H9 (cell line): Measurements from ENCODE around the gene SMPX. TPM values are rescaled to one million over a fixed set of nuclear protein-coding genes. Genes with fewer than 3 reads are reported as not detected.

Experiments used
- DNase-seq: peaks from one replicate; pipeline ENCODE4 v3.0.0-alpha.2; 2017
- H2AFZ ChIP-seq: one replicate; pipeline ENCODE4 v1.6.1; 2013; ENCODE audit warnings: mild to moderate bottlenecking, low read length, control low read depth, moderate library complexity
- H2AK5ac ChIP-seq: 2 replicates; pipeline ENCODE4 v1.6.1; 2013; ENCODE audit warnings: low read length, control low read depth, mixed read lengths; ENCODE audit not compliant: insufficient read length
- H2BK120ac ChIP-seq: one replicate; pipeline ENCODE4 v1.6.1; 2013; ENCODE audit warnings: low read depth, mild to moderate bottlenecking, low read length, control low read depth, inconsistent platforms; ENCODE audit not compliant: poor library complexity, severe bottlenecking
- H2BK12ac ChIP-seq: 2 replicates; pipeline ENCODE4 v1.6.1; 2013; ENCODE audit warnings: low read length, control low read depth, mixed read lengths, low read depth; ENCODE audit not compliant: insufficient read length
- H2BK15ac ChIP-seq: 2 replicates; pipeline ENCODE4 v1.6.1; 2013; ENCODE audit warnings: low read depth, low read length, control low read depth
- H2BK20ac ChIP-seq: one replicate; pipeline ENCODE4 v1.6.1; 2013; ENCODE audit warnings: low read depth, mild to moderate bottlenecking, low read length, control low read depth, inconsistent platforms; ENCODE audit not compliant: poor library complexity, severe bottlenecking
- H2BK5ac ChIP-seq: 2 replicates; pipeline ENCODE4 v1.6.1; 2013; ENCODE audit warnings: low read length, control low read depth, mixed read lengths; ENCODE audit not compliant: insufficient read length
- H3K14ac ChIP-seq: 2 replicates; pipeline ENCODE4 v1.6.1; 2013; ENCODE audit warnings: low read length, control low read depth; ENCODE audit not compliant: insufficient read depth
- H3K18ac ChIP-seq: 2 replicates; pipeline ENCODE4 v1.6.1; 2013; ENCODE audit warnings: low read depth, mild to moderate bottlenecking, mixed read lengths, low read length, control low read depth; ENCODE audit not compliant: insufficient read length
- H3K23ac ChIP-seq: 2 replicates; pipeline ENCODE4 v1.6.1; 2013; ENCODE audit warnings: low read length, control low read depth, mixed read lengths, low read depth; ENCODE audit not compliant: insufficient read length
- H3K23me2 ChIP-seq: 2 replicates; pipeline ENCODE4 v1.6.1; 2013; ENCODE audit warnings: low read depth, mild to moderate bottlenecking, mixed read lengths, low read length, control low read depth; ENCODE audit not compliant: insufficient read length, poor library complexity, severe bottlenecking
- H3K27ac ChIP-seq: 2 replicates; pipeline ENCODE4 v1.5.1; 2013; ENCODE audit warnings: low read length, control low read depth, mixed read lengths, low read depth; ENCODE audit not compliant: insufficient read length
- H3K27me3 ChIP-seq: 2 replicates; pipeline ENCODE4 v1.6.1; 2013; ENCODE audit warnings: low read length, control low read depth, inconsistent platforms; ENCODE audit not compliant: insufficient read depth
- H3K4ac ChIP-seq: 2 replicates; pipeline ENCODE4 v1.6.1; 2013; ENCODE audit warnings: low read depth, mild to moderate bottlenecking, control low read depth, inconsistent platforms, low read length, moderate library complexity
- H3K4me1 ChIP-seq: 2 replicates; pipeline ENCODE4 v1.6.1; 2013; ENCODE audit warnings: low read length, control low read depth, inconsistent platforms; ENCODE audit not compliant: insufficient read depth
- H3K4me2 ChIP-seq: 2 replicates; pipeline ENCODE4 v1.6.1; 2013; ENCODE audit warnings: low read length, control low read depth, mixed read lengths; ENCODE audit not compliant: insufficient read length, insufficient read depth
- H3K56ac ChIP-seq: 2 replicates; pipeline ENCODE4 v1.6.1; 2013; ENCODE audit warnings: low read depth, mild to moderate bottlenecking, mixed read lengths, low read length, control low read depth; ENCODE audit not compliant: insufficient read length
- H3K79me1 ChIP-seq: 2 replicates; pipeline ENCODE4 v1.6.1; 2013; ENCODE audit warnings: low read depth, mild to moderate bottlenecking, moderate library complexity, low read length, control low read depth, inconsistent platforms; ENCODE audit not compliant: insufficient read depth, poor library complexity, severe bottlenecking
- H3K79me2 ChIP-seq: 2 replicates; pipeline ENCODE4 v1.6.1; 2013; ENCODE audit warnings: low read length, control low read depth, inconsistent platforms; ENCODE audit not compliant: insufficient read depth
- H3K9ac ChIP-seq: 2 replicates; pipeline ENCODE4 v1.6.1; 2013; ENCODE audit warnings: low read length, control low read depth, mixed read lengths; ENCODE audit not compliant: insufficient read length; ENCODE audit errors: extremely low read depth
- H3K9me3 ChIP-seq: one replicate; pipeline ENCODE4 v1.6.1; 2013; ENCODE audit warnings: low read depth, low read length, inconsistent platforms; ENCODE audit not compliant: control insufficient read depth
- H3T11ph ChIP-seq: one replicate; pipeline ENCODE4 v1.6.1; 2013; ENCODE audit warnings: mild to moderate bottlenecking, low read length, control low read depth, inconsistent platforms
- H4K20me1 ChIP-seq: one replicate; pipeline ENCODE4 v1.6.1; 2013; ENCODE audit not compliant: control insufficient read depth, insufficient read length, insufficient read depth
- H4K5ac ChIP-seq: 2 replicates; pipeline ENCODE4 v1.6.1; 2013; ENCODE audit warnings: low read depth, mild to moderate bottlenecking, mixed read lengths, low read length, control low read depth; ENCODE audit not compliant: insufficient read length
- H4K8ac ChIP-seq: replicated peaks from 2 replicates; pipeline ENCODE4 v1.6.1; 2013; ENCODE audit warnings: low read length, control low read depth, mixed read lengths, low read depth; ENCODE audit not compliant: insufficient read length
- H4K91ac ChIP-seq: 2 replicates; pipeline ENCODE4 v1.6.1; 2013; ENCODE audit warnings: low read depth, mild to moderate bottlenecking, moderate library complexity, mixed read lengths, low read length, control low read depth; ENCODE audit not compliant: insufficient read length
- H3K27ac Mint-ChIP-seq, 3 experiments: 2 replicates in 2 of 3; 3 replicates in 1 of 3; pipeline ENCODE4 v1.8.0; 2020 to 2021; ENCODE audit warnings: mixed read lengths in 3 of 3, mild to moderate bottlenecking in 1 of 3, moderate library complexity in 1 of 3
- H3K27me3 Mint-ChIP-seq: 2 replicates; pipeline ENCODE4 v1.8.0; 2021; ENCODE audit warnings: low read depth, mild to moderate bottlenecking, moderate library complexity, mixed read lengths
- H3K36me3 Mint-ChIP-seq, 3 experiments: 2 replicates in 2 of 3; 3 replicates in 1 of 3; pipeline ENCODE4 v1.8.0; 2020 to 2021; ENCODE audit warnings: low read depth in 3 of 3, mixed read lengths in 3 of 3; ENCODE audit not compliant: insufficient read depth in 1 of 3
- H3K4me1 Mint-ChIP-seq, 2 experiments: 2 replicates each; pipeline ENCODE4 v1.8.0; 2020; ENCODE audit warnings: mixed read lengths in 2 of 2
- H3K4me3 Mint-ChIP-seq, 2 experiments: 2 replicates in 1 of 2; 3 replicates in 1 of 2; pipeline ENCODE4 v1.8.0; 2020 to 2021; ENCODE audit warnings: mild to moderate bottlenecking in 2 of 2, mixed read lengths in 2 of 2, moderate library complexity in 1 of 2
- H3K9me3 Mint-ChIP-seq, 2 experiments: 2 replicates in 1 of 2; 3 replicates in 1 of 2; pipeline ENCODE4 v1.8.0; 2020; ENCODE audit warnings: mild to moderate bottlenecking in 2 of 2, mixed read lengths in 2 of 2, moderate library complexity in 1 of 2
- WGBS: extraction: QIAGEN DNeasy Blood & Tissue Kit; methylation state at CpG from one replicate; pipeline ENCODE4 v1.1.7; 2013; ENCODE audit warnings: missing lambda C conversion rate, low lambda C conversion rate, mixed read lengths; ENCODE audit not compliant: insufficient read length; ENCODE audit errors: extremely low coverage; 5-methylcytosine and 5-hydroxymethylcytosine counted together
- total RNA-seq: library from RNA; stranded (reverse); gene quantifications from 2 replicates; pipeline ENCODE4 v1.2.1, GENCODE V29; 2021
- TF ChIP-seq, protein P1 (sequence below): fragments of 200-600 bp; sonication (generic); conservative IDR thresholded peaks from 3 replicates; pipeline ENCODE4 v1.8.0; 2021; ENCODE audit warnings: antibody characterized with exemption, mild to moderate bottlenecking

Gene SMPX
- total RNA-seq, 1 experiment from 2014 or later, result not detected

DNA sequence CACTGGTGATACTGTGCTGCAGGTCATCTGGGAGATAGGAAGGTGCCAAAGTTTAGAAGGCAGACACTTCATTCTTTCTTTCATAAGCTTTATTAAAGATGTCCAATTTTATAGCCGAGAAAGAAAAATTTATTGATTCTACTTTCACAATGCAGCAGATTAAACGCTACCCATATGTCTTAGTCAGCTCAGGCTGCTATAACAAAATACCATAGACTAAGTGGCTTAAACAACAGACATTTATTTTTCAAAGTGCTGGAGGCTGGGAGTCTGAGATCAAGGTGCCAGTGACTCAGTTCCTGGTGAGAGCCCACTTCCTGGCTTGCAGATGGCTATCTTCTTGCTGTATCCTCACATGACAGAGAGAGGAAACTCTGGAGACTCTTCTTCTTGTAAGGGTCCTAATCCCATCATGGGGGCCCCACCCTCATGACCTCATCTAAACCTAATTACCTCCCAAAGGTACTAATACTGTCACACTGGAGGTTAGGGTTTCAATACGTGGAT is 66.4 kb downstream of the SMPX start:
- H3K27ac Mint-ChIP-seq, result no peak overlapping the region
- no peak overlapping the region for H2BK12ac ChIP-seq
- peaks cover 0 to 13% of the 10 kb centered on the region in 2 experiments; a peak in 2 of 5 replicates for H3K9me3 Mint-ChIP-seq
- H3K18ac ChIP-seq, result no peak overlapping the region
- no CpG with 5 or more reads among the region's 3 CpGs for WGBS
- H3K9ac ChIP-seq, result no peak overlapping the region
- H3K4me2 ChIP-seq, result no peak overlapping the region
- no peaks in the 10 kb centered on the region for H3K79me1 ChIP-seq
- H3K27ac ChIP-seq, result no peak overlapping the region
- no peaks in the 10 kb centered on the region for H3K79me2 ChIP-seq
- H3K9me3 ChIP-seq, result peaks cover 6% of the 10 kb centered on the region
- no peak overlapping the region for H2BK15ac ChIP-seq
- H4K20me1 ChIP-seq, result no peaks in the 10 kb centered on the region
- H4K5ac ChIP-seq, result no peak overlapping the region
- no peak overlapping the region for H2BK20ac ChIP-seq
- no peak overlapping the region for H4K8ac ChIP-seq
- H3T11ph ChIP-seq, result no peak overlapping the region
- no peak overlapping the region for H3K23ac ChIP-seq
- no peaks in the 10 kb centered on the region; a peak in 1 of 7 replicates for H3K36me3 Mint-ChIP-seq
- no peaks in the 10 kb centered on the region for H3K23me2 ChIP-seq
- H3K4me1 Mint-ChIP-seq, result no peaks in the 10 kb centered on the region
- H2BK5ac ChIP-seq, result no peak overlapping the region
- DNase-seq, result no peak
- no peak overlapping the region for H3K14ac ChIP-seq
- no peak overlapping the region for H2AFZ ChIP-seq
- H3K27me3 ChIP-seq, result no peaks in the 10 kb centered on the region
- H2AK5ac ChIP-seq, result no peak overlapping the region
- no peak overlapping the region for H3K56ac ChIP-seq
- TF ChIP-seq, protein P1, sequence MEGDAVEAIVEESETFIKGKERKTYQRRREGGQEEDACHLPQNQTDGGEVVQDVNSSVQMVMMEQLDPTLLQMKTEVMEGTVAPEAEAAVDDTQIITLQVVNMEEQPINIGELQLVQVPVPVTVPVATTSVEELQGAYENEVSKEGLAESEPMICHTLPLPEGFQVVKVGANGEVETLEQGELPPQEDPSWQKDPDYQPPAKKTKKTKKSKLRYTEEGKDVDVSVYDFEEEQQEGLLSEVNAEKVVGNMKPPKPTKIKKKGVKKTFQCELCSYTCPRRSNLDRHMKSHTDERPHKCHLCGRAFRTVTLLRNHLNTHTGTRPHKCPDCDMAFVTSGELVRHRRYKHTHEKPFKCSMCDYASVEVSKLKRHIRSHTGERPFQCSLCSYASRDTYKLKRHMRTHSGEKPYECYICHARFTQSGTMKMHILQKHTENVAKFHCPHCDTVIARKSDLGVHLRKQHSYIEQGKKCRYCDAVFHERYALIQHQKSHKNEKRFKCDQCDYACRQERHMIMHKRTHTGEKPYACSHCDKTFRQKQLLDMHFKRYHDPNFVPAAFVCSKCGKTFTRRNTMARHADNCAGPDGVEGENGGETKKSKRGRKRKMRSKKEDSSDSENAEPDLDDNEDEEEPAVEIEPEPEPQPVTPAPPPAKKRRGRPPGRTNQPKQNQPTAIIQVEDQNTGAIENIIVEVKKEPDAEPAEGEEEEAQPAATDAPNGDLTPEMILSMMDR, result no peak
- no peak overlapping the region for H2BK120ac ChIP-seq
- H3K4ac ChIP-seq, result no peak overlapping the region
- no peaks in the 10 kb centered on the region for H3K4me1 ChIP-seq
- no peak overlapping the region for H3K4me3 Mint-ChIP-seq
- no peak overlapping the region for H4K91ac ChIP-seq
- H3K27me3 Mint-ChIP-seq, result no peaks in the 10 kb centered on the region
